ENCODE results near the gene GLUD1. TPM values are rescaled to one million over a fixed set of nuclear protein-coding genes. Genes with fewer than 3 reads are reported as not detected.

The GLUD1 gene
- total RNA-seq, 4 donors from 2014 or later = 115 to 189 (median 125) TPM

DNA sequence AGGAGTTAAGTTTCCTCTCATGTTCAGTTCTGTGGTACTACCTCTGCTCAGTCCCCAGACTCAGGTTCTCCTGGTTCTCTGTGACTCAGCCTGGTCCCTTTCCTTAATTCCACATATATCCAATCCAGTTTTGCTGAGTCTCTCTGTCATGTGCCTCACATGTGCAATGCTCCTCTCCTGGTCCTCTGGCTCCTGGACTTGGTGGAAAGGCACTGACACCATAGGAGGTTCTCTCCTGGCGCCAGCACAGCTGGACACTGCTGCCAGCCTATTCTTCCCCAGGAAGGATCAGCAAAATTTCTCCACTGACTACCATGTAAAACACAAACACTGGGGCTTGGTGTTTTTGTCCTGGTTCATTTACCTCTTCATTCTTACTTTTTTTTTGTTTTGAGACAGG is 27.8 kb downstream of the GLUD1 start:
- Histone ChIP-seq H3K27me3 (no peaks in the 10 kb centered on the region), H3K36me3 (no peaks in the 10 kb centered on the region), H3K27ac (no peak overlapping the region), H3K4me1 (no peaks in the 10 kb centered on the region), H3K4me3 (no peak overlapping the region), H3K9me3 (no peaks in the 10 kb centered on the region)
- intact Hi-C loops (cut with DNase I; ENCODE audit: low total_unique reads) = no loop called here
- TF ChIP-seq POLR2A (IDR thresholded peaks at IDR 0.05) = no peak
- TF ChIP-seq, protein P1, sequence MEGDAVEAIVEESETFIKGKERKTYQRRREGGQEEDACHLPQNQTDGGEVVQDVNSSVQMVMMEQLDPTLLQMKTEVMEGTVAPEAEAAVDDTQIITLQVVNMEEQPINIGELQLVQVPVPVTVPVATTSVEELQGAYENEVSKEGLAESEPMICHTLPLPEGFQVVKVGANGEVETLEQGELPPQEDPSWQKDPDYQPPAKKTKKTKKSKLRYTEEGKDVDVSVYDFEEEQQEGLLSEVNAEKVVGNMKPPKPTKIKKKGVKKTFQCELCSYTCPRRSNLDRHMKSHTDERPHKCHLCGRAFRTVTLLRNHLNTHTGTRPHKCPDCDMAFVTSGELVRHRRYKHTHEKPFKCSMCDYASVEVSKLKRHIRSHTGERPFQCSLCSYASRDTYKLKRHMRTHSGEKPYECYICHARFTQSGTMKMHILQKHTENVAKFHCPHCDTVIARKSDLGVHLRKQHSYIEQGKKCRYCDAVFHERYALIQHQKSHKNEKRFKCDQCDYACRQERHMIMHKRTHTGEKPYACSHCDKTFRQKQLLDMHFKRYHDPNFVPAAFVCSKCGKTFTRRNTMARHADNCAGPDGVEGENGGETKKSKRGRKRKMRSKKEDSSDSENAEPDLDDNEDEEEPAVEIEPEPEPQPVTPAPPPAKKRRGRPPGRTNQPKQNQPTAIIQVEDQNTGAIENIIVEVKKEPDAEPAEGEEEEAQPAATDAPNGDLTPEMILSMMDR (IDR thresholded peaks at IDR 0.05) = no peak
- no peak for DNase-seq

DNA sequence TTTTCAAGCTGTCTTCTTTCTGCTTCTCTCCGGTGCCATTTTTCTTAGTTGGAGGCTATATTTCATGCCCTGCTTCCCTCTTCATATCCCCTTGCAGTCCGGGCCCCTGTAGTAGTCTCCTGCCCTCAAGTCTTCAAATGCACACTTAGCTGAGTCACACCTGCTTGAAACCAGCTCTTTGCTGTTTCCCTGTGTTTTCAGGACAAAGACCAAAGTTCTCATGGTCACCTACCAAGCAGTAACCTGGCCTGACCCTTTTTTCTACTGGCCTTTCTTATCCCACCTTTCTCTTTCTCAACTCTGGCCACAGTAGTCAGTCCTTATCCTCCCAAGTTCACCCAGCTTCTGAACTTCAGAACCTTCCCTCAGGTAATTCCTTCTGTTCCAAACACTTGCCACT is 28.5 kb downstream of the GLUD1 start:
- TF ChIP-seq, protein P1 (IDR thresholded peaks at IDR 0.05) = no peak
- no peak for TF ChIP-seq POLR2A (IDR thresholded peaks at IDR 0.05)
- Histone ChIP-seq H3K9me3 (no peaks in the 10 kb centered on the region), H3K4me3 (no peak overlapping the region), H3K27ac (no peak overlapping the region), H3K36me3 (no peaks in the 10 kb centered on the region), H3K4me1 (no peaks in the 10 kb centered on the region), H3K27me3 (no peaks in the 10 kb centered on the region)
- intact Hi-C loops (cut with DNase I; ENCODE audit: low total_unique reads) = no loop called here
- no peak for DNase-seq

DNA sequence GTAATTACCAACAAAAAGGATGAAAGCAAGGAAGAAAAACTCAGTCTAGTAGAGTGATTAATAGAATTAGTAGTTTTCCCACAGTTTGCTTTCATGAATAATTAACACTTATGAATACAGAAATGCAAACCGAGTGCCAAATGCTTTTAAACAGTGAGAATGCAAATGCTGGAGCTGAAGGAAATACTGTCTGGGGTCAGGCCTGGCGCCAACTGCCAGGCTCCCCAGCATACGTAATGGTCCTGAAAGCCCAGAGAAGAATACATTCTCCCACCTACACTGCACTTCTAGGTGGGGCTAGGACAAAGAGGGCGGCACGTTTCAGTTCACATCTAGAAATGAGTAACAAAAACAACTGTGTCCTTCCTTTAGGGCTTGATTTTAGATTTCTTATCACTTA is 30.0 kb downstream of the GLUD1 start:
- Histone ChIP-seq H3K27ac (no peak overlapping the region), H3K4me1 (no peaks in the 10 kb centered on the region)
- no peak for TF ChIP-seq POLR2A (IDR thresholded peaks at IDR 0.05)
- TF ChIP-seq, protein P1 (IDR thresholded peaks at IDR 0.05) = no peak

DNA sequence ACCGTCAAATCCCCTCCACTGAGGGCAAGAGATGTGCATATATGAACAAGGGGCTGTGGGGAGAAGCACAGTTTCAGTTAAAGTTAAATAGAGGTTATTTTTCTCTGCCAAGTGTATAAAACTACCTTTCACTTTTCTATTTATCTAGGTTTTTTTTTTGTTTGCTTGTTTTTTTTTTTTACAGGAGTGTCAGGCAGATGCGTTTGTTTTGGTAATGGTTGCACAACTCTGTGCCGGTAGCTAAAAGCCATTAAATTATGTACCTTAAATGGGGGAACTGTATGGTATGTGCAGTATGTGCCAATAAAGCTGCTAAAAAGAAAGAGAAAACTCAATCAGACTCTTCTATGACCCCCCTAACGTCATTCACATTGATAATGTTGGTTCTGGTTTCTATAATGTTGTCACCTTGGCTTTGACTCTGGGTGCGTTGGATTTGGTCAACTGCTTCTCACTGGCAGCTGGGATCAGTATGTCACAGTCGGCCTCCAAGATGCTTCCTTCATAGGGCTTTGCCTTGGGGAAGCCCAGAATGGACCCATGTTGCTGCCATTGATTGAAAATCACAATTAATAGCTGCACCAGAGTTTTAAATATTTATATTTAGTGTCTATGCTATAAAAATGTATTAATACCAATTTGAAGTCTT is 34.2 kb downstream of the GLUD1 start:
- no peak for TF ChIP-seq POLR2A (IDR thresholded peaks at IDR 0.05)
- TF ChIP-seq, protein P1 (IDR thresholded peaks at IDR 0.05) = no peak
- H3K9me3 ChIP-seq = no peaks in the 10 kb centered on the region
- intact Hi-C loops (cut with DNase I; ENCODE audit: low total_unique reads) = no loop called here
- DNase-seq = no peak
- no peaks in the 10 kb centered on the region for H3K4me1 ChIP-seq
- H3K4me3 ChIP-seq = no peak overlapping the region
- no peak overlapping the region for H3K27ac ChIP-seq
- H3K27me3 ChIP-seq = no peaks in the 10 kb centered on the region
- H3K36me3 ChIP-seq = peaks cover 0 to 3% of the 10 kb centered on the region in 2 donors

More for the DNA sequence above, 30.0 kb downstream of the GLUD1 start:
- Histone ChIP-seq H3K9me3 (no peaks in the 10 kb centered on the region), H3K36me3 (peaks cover 0 to 2% of the 10 kb centered on the region in 2 donors), H3K4me3 (no peak overlapping the region), H3K27me3 (no peaks in the 10 kb centered on the region)
- no peak for DNase-seq
- intact Hi-C loops (cut with DNase I; ENCODE audit: low total_unique reads) = no loop called here

DNA sequence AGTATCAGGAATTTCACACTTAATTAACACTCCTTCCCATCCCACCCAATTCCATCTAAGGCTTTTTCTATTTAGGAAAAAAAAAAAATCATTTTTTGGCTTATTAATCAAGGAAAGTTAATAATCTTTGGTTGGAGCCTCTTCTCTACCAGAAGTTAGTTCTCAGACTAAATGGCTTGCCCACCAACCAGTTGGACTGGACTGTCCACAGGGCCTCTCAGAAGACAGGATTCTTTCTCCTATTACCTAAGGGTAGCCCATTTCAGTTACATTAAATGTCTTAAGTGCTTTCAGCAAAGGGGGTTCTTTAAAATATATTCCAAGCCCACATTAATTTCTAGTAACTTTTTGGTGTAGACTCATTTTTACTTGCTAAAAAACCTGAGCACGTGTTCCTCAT is 35.2 kb downstream of the GLUD1 start:
- Histone ChIP-seq H3K4me3 (no peak overlapping the region), H3K4me1 (no peaks in the 10 kb centered on the region), H3K27ac (no peak overlapping the region), H3K27me3 (no peaks in the 10 kb centered on the region), H3K36me3 (peaks cover 0 to 3% of the 10 kb centered on the region in 2 donors), H3K9me3 (no peaks in the 10 kb centered on the region)
- intact Hi-C loops (cut with DNase I; ENCODE audit: low total_unique reads) = no loop called here
- TF ChIP-seq POLR2A (IDR thresholded peaks at IDR 0.05) = no peak
- TF ChIP-seq, protein P1 (IDR thresholded peaks at IDR 0.05) = no peak
- DNase-seq = no peak
